ENCODE measurements around the gene ISG20. TPM values are rescaled to one million over a fixed set of nuclear protein-coding genes. Genes with fewer than 3 reads are reported as not detected.
"Not testable (repeated sequence)": the region's sequence is repeated elsewhere in the genome, so short reads cannot be mapped to it uniquely, and the experiment has no call there.

The ISG20 gene
- polyA plus RNA-seq, 1 donor = 1.2 TPM

DNA sequence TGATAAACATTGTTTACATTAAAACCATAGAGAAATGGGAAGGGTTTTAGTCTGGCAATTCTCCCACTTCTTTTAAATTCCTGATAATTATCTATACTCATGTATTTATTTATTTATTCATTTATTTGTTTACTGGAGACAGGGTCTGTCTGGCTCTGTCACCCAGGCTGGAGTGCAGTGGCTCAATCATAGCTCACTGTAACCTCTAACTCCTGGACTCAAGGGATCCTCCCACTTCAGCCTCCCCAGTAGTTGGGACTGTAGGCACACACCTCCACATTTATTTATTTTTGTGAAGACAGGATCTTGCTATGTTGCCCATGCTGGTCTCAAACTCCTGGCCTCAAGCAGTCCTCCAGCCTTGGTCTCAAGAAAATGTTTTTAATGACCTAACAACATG is 20.1 kb upstream of the ISG20 start:
- no peak for DNase-seq

- no peak for DNase-seq
Measured at GRCh38 chr15:88619796-88620195, 19.0 kb upstream of the ISG20 start.

DNA sequence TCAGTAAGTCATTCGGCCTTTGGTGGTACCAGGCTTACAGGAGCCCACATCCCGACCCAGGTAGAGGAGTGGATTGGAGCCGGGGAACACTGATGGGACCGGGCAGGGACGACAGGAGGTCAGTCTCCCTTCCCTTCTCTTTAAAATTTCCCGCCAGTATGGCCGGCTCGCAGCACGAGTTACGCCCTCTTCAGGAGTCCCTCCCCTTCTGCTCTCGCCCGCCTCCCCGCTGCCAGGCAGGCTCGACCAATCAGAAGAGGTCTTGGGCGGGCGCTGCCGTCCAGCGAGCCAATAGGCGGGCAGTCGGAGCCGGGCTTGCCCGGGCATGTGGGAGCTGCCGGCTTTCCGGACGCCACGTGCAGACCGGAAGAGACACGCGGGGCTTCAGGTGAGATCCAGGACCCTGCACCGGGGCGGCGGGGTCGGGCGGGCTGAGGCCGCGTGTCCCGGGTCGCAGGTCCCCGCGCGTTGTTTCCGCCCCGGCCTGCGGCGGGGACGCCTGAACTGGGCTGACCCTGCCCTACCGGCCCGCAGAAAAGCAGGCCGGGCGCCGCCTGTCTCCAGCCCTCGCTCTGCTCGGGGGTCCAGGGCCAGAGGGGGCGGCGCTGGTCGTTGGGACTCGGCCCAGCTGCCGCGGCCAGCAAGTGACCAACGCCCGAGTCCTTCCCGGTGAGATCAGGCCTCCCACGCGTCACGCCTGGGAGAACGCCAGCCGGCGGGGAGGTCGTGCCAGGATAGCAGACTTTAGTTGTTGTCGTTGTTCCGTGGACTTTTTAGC is 17.6 kb upstream of the ISG20 start, which contains the start of gene AEN:
Gene AEN, plus strand, starts transcription at position 346 of the 778 bp plus-strand sequence. CDS start 4,870 bp downstream, outside the sequence.
- peak; percentile 94 for DNase-seq

DNA sequence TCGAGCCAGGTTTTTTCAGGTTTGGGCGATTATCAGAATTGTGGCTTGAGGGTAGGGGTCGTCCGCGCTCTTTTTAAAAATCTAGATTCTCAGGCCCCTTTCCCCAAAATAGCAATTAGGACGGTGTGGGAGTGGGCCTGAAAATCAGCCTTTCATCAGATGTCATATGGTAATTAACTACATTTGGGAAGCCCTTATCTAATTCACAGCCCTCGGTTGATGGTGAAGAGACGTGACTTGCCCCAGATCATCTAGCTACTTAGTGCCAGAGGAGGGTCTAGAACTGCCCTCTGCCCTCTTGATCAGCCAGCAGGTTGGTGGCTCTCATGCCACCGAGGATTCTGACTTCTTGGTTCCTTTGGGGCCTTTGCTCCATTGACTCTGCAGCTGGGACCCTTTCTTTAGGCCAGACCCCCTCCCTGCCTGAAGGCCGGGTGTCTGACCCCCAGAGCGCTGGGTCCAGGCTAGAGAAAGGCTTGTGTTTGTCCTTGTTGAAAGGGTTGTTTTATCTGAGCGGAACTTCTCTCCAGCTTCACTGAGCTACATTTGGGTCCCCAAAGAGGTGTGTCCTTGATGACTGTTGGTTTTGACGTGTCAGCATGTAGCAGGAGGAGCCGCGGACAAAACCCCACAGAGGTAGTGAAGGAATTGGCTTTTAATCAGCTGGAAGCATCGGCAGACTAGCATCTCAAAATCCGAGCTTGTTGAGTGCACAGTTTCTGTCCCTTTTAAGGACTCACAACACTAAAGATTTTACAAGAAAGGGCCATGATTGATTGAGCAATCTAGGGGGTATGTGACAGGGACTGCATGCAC is 16.8 kb upstream of the ISG20 start:
- no peak for DNase-seq

GRCh38 chr15:88622605-88622975 is 16.2 kb upstream of the ISG20 start:
- DNase-seq = no peak

DNA sequence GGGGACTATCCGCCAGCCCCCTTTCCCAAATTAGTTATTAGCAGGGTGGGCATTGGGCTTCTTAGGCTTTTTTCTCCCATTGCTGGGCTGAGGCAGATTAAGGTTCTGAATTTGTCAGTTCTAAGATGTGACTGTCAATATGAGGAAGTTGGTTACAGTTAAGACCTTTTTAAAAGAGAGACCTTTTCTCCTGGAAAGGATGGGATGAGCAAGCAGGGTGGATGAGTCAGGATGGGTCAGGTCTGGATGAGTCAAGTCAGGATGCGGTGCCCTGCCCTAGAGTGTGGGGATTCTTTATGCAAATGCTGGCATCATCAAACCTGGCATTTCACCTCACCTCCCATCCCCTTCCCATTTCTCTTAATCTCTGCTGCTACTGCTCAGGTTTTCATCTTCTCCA is 15.8 kb upstream of the ISG20 start:
- no peak for DNase-seq

GRCh38 chr15:88623632-88624031 is 15.2 kb upstream of the ISG20 start:
- DNase-seq = no peak

- DNase-seq = peak; percentile 70
Measured at GRCh38 chr15:88624156-88624970, 14.5 kb upstream of the ISG20 start.

DNA sequence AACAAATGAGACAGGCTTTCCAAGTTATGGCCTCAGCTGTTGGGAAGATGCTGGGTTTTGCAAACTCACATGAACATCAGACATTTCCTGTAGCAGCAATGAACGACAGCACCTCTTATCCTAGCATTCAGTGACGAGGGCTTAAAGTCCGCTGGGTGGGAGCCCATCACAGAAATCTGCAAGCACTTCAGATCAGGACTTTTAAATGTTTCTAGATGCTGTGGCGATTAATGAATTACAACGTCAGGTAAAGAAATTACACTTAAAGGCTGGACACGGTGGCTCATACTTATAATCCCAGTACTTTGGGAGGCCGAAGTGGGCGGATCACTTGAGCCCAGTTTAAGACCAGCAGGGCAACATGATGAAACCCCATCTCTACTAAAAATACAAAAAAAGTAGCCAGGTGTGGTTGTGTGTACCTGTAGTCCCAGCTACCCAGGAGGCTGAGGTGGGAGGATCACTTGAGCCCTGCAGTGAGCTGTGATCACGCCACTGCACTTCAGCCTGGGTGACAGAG is 13.8 kb upstream of the ISG20 start:
- no peak for DNase-seq

DNA sequence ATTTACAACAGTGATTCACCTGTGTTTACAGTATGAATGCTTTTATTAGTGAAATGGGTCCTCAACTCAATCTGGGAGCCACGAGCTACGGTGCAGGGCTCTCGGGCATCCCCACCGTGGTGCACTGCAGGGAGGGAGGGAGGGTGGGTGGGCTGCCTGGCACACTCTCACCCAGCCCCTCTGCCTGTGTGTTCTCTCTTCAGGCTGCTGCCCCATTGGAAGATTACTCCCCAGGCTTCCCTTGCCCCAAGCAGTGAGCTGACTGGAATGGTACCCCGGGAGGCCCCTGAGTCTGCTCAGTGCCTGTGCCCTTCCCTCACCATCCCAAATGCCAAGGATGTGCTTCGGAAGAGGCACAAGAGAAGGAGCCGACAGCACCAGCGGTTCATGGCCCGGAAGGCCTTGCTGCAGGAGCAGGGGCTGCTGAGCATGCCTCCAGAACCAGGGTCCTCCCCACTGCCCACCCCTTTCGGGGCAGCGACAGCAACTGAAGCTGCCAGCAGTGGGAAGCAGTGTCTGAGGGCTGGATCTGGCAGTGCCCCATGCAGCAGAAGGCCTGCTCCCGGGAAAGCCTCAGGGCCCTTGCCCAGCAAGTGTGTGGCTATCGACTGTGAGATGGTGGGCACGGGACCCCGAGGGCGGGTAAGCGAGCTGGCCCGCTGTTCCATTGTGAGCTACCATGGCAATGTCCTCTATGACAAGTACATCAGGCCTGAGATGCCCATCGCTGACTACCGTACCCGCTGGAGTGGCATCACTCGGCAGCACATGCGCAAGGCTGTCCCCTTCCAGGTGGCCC is 12.7 kb upstream of the ISG20 start:
- no peak for DNase-seq

DNA sequence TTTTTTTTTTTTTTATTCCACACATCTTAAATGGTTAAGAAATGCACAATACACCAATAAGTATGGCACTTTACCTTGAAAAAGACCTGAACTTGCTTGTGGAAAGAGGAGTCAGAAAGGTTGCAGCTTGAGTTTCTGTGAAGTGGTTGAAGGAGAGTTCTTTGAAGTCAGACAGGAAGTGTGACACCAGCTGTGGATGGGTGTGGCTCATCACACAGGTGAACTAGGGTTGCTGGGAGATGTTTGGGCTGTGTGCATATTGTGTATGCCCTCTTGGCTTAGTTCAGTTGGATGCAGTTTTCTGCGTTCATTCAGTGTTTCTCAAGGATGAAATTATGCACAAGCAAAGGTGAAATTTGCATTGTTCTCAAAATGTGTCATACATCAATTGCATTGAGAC is 11.4 kb upstream of the ISG20 start:
- DNase-seq = no peak

- DNase-seq = no peak
Measured at GRCh38 chr15:88628018-88628654, 10.7 kb upstream of the ISG20 start.

- DNase-seq = no peak
Measured at GRCh38 chr15:88629071-88629470, 9.7 kb upstream of the ISG20 start.

DNA sequence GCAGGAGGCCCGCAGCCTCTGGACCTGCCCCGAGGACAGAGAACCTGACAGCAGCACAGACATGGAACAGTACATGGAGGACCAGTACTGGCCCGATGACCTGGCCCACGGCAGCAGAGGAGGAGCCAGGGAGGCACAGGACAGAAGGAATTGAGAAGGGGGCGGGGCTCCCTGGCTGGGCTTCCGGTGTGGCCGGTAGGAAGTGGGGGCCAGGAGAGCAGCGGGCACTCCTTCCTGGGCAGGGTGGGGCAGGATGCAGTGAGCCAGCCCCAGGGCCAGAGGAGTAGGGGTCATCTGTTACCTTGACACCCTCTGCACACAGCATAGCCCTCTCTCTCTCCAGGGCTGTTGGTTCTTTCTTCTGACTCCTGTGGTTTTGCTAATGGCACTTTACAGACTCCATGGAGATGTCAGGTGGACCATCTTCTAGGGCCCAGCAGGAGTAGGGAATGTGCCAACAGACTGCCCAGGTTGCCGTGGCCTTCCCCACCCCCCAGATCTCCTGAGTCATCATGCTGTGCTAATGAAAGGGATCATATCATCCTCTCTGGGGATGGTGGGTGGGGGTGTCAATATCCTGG is 8.6 kb upstream of the ISG20 start:
- DNase-seq = no peak

- DNase-seq = no peak
Measured at GRCh38 chr15:88630798-88631463, 7.9 kb upstream of the ISG20 start.

DNA sequence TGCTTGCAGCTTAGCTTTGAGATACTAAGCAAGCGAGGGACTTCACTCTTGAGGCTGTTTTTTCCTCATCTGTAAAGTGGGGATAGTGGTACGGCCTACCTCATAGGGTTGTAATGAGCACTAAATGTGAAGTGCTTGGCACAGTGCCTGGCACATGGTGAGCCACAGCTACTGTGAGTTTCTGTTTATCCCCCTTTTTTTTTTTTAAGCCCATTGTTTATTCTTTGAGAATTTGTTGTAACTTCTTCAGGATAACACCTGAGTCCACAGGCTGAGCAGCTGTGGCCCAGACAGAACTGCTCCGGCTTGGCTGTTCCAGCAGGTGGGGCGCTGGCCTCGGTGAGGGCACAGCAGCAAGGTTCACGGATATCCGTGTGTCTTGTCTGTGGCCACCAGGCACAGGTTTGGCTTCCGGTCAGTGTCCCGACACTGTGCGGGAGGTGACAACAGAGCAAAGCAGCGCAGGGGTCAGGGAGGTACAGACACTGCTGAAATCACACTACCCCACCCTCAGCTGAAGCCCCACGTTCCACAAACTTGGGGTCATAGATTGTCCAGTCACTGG is 7.3 kb upstream of the ISG20 start:
- DNase-seq = no peak

GRCh38 chr15:88632797-88633196 is 6.0 kb upstream of the ISG20 start:
- not testable (repeated sequence) for DNase-seq

DNA sequence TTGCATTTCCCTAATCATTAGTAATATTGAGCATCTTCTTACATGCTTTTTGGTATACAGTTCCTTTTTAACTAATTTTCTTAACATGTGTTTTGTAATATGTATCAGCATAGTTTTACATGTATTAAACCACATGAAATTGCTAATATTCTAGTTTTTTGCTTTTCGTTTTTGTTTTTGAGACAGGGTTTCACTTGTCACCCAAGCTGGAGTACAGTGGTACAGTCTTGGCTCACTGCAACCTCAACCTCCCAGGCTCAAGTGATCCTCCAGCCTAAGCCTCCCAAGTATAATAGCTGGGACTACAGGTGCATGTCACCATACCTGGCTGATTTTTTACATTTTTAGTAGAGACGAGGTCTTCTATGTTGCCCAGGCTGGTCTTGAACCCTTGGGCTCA is 4.4 kb upstream of the ISG20 start:
- no peak for DNase-seq

DNA sequence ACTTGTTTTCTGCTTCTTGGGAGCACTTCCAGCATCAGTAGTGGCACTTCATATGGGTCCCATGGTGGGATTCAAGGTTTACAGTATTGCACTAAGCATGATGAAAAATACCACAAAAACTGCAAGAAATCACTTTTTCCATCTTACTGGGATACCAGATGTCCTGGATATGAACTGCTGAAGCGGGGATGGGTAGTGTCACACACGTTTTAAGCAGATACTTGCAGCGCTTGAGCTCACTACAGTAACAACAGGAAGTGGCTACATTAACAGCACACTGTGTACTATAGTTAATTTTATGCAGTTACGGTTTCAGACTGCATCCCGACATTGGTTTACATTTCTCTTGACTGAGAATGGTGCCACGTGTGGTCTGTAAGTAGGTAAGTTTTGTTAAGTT is 3.5 kb upstream of the ISG20 start:
- no peak for DNase-seq

- no peak for DNase-seq
Measured at GRCh38 chr15:88636050-88636449, 2.8 kb upstream of the ISG20 start.

Measured in left kidney (tissue), 2 donors.